Measurements from ENCODE around the gene NUP62.
"Not testable (repeated sequence)": the region's sequence is repeated elsewhere in the genome, so short reads cannot be mapped to it uniquely, and the experiment has no call there.

Gene NUP62, protein sequence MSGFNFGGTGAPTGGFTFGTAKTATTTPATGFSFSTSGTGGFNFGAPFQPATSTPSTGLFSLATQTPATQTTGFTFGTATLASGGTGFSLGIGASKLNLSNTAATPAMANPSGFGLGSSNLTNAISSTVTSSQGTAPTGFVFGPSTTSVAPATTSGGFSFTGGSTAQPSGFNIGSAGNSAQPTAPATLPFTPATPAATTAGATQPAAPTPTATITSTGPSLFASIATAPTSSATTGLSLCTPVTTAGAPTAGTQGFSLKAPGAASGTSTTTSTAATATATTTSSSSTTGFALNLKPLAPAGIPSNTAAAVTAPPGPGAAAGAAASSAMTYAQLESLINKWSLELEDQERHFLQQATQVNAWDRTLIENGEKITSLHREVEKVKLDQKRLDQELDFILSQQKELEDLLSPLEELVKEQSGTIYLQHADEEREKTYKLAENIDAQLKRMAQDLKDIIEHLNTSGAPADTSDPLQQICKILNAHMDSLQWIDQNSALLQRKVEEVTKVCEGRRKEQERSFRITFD

GRCh38 chr19:49929121-49929610 is at the start of gene NUP62, which contains the start of gene ATF5:
Gene NUP62 (minus strand): TSS chr19:49929504. CDS start chr19:49909807, 19,697 bp downstream.
Gene ATF5 (plus strand): TSS chr19:49929205. CDS start chr19:49930851, 1,646 bp downstream.
- DNase-seq (ENCODE audit: extremely low spot score, insufficient read length, low read depth), result peak; percentile 91
- no peak for FAIRE-seq

- DNase-seq (ENCODE audit: extremely low spot score, insufficient read length, low read depth), result no peak
- FAIRE-seq, result no peak
Measured at GRCh38 chr19:49978324-49978723, 49.0 kb upstream of the NUP62 start.

DNA sequence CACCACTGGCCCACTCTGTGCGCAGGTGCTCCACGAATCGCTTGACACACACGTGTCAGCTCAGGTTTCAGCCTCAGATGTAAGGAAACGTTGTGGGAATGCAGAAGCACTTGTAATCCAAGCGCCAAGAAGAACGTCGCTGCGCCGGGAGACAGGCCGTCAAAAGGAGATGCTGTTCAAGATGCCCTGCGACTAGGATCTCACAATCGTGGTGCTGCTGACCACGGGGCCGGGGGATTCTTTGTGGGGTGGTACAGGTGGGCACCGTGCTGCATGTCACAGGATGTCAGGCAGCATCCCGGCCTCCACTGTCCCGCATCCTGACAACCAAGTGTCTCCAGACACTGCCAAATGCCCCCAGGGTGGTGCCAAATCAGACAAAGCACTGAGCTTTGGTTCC is 48.6 kb upstream of the NUP62 start:
- FAIRE-seq (no peak), DNase-seq (ENCODE audit: extremely low spot score, insufficient read length, low read depth) (no peak)

GRCh38 chr19:49977076-49977475 is 47.8 kb upstream of the NUP62 start:
- DNase-seq (ENCODE audit: extremely low spot score, insufficient read length, low read depth), result no peak
- no peak for FAIRE-seq

- DNase-seq (ENCODE audit: extremely low spot score, insufficient read length, low read depth) (no peak), FAIRE-seq (no peak)
Measured at GRCh38 chr19:49976496-49976895, 47.2 kb upstream of the NUP62 start.

DNA sequence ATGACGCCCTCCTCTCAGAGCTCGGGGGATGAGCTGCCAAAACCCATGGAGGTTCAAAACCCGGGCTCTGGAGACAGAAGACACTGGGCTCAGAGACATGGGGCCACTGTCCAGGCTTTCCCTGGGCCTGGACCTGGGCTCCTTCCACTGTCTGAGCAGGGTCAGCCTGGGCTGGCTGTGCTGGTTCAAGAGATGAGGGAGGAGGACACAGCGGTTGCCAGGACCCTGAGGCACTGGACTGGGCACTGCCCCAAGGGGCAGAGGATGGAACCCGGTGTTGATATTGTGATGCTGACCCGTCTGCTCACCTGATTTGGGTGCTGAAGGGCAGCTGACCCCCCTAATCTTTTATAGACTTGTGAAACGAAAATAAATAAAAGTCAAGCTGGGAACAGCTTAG is 45.7 kb upstream of the NUP62 start:
- DNase-seq (ENCODE audit: extremely low spot score, insufficient read length, low read depth), result no peak
- FAIRE-seq, result no peak

- DNase-seq (ENCODE audit: extremely low spot score, insufficient read length, low read depth) (no peak), FAIRE-seq (no peak)
Measured at GRCh38 chr19:49973987-49974386, 44.7 kb upstream of the NUP62 start.

DNA sequence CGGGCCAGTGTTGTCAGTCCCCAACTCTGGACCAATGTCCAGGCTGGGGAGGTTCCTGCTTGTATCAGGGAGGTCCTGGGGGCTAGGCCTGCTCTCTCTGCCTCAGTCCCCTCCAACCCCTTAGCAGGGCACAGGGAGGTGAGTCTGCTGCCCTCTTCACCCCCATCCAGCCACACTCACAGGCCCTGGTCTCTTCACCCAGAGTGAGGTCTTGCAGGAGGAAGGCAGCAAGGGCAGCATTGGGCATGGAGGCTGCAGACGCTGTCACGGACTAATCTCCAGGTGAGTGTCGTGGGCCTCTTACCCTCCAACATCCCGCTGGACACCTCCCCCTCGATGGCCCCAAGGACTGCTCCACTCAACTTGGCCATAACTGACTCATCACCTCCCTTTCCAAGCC is 43.5 kb upstream of the NUP62 start:
- no peak for DNase-seq (ENCODE audit: extremely low spot score, insufficient read length, low read depth)
- no peak for FAIRE-seq

DNA sequence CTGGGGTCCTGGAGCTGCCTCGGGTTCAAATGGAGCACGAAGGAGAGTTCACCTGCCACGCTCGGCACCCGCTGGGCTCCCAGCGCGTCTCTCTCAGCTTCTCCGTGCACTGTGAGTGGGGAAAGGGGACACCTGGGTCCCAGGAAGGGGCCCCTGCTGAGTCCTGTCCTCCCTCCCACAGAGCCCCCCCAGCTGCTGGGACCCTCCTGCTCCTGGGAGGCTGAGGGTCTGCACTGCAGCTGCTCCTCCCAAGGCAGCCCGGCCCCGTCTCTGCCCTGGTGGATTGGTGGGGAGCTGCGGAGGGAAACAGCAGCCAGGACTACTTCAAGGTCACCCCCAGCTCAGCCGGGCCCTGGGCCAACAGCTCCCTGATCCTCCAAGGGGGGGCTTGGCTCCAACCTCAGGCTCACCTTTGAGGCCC is 42.7 kb upstream of the NUP62 start:
- DNase-seq (ENCODE audit: extremely low spot score, insufficient read length, low read depth), result no peak
- no peak for FAIRE-seq

DNA sequence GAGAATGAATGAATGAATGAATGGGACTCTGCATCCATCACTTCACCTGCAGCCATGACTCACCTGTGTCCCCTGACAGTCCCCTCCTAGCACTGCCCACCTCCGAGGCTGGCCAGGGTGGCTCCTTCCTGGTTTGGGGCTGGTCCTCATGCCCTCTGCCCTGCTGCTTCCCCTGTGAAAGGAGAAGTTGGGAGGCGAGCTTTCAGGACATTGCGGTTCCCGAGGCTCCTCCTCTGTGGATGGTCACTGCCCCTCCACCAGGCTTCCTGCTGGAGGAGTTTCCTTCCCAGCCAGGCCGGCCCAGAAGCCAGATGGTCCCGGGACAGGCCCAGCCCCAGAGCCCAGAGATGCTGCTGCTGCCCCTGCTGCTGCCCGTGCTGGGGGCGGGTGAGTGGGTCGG is 40.1 kb upstream of the NUP62 start:
- FAIRE-seq; DNase-seq (ENCODE audit: extremely low spot score, insufficient read length, low read depth): not testable (repeated sequence)

- DNase-seq (ENCODE audit: extremely low spot score, insufficient read length, low read depth), result no peak
- no peak for FAIRE-seq
Measured at GRCh38 chr19:49968279-49968922, 39.1 kb upstream of the NUP62 start.

GRCh38 chr19:49960980-49961379 is 31.7 kb upstream of the NUP62 start, which contains the start of gene SIGLEC11:
Gene SIGLEC11 (minus strand): TSS chr19:49961172. CDS start chr19:49961081, 91 bp downstream.
- FAIRE-seq, result not testable (repeated sequence)

GRCh38 chr19:49959892-49960291 is 30.6 kb upstream of the NUP62 start:
- not testable (repeated sequence) for FAIRE-seq; DNase-seq (ENCODE audit: extremely low spot score, insufficient read length, low read depth)

More at GRCh38 chr19:49960980-49961379, 31.7 kb upstream of the NUP62 start, which contains the start of gene SIGLEC11:
- DNase-seq (ENCODE audit: extremely low spot score, insufficient read length, low read depth), result not testable (repeated sequence)

DNA sequence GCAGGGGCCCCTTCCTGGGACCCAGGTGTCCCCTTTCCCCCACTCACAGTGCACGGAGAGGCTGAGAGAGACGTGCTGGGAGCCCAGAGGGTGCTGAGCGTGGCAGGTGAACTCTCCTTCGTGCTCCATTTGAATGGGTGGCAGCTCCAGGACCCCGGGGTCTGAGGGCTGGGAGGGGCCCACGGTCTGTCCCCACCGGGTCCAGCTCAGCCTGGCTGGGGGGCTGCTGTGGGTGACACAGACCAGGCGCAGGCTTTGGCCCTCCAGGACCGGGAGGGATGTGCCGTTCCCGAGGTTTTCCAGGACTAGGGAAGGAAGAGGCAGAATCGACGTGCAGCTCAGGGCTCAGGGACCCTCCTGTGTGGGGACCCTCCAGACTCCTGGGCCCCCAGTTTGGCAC is 29.3 kb upstream of the NUP62 start:
- not testable (repeated sequence) for DNase-seq (ENCODE audit: extremely low spot score, insufficient read length, low read depth)

DNA sequence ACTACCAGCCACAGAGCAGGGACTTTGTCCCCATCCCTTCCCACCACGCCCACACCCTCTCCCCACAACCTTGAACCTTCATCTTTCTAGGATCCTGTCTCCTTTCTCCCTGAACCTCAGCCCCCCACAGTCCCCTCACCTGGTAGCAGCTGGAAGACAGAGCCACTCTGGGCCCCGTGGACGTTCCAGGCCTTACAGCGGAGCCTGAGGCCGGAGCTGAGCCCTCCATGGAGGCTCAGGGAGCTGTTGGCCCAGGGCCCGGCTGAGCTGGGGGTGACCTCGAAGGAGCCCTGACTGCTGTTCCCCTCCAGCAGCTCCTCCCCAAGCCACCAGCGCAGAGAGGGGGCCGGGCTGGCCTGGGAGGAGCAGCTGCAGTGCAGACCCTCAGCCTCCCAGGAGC is 28.8 kb upstream of the NUP62 start:
- FAIRE-seq; DNase-seq (ENCODE audit: extremely low spot score, insufficient read length, low read depth): not testable (repeated sequence)

More for the DNA sequence above, 29.3 kb upstream of the NUP62 start:
- not testable (repeated sequence) for FAIRE-seq

- DNase-seq (ENCODE audit: extremely low spot score, insufficient read length, low read depth) (no peak), FAIRE-seq (no peak)
Measured at GRCh38 chr19:49957262-49957915, 28.1 kb upstream of the NUP62 start.

DNA sequence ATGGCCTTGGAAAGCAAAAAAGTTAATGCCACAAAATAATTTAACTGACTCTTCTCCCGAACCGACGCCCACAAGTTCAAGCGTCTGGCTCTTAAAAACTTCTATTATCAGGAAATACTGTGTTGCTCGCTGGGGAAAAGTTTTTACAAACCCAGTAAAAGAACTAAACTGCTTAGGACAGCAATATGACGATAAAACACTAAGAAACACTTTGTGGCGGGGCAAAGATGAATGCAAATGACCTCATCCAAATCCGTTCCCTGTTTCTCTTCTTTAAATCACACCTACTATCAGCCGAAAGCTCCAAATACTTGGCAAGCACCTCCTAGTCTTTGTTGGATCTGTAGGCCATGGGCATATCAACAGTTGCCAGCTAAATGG is 26.8 kb upstream of the NUP62 start:
- no peak for DNase-seq (ENCODE audit: extremely low spot score, insufficient read length, low read depth)
- FAIRE-seq, result no peak

- no peak for FAIRE-seq
- no peak for DNase-seq (ENCODE audit: extremely low spot score, insufficient read length, low read depth)
Measured at GRCh38 chr19:49954933-49955332, 25.6 kb upstream of the NUP62 start.

- no peak for FAIRE-seq
- no peak for DNase-seq (ENCODE audit: extremely low spot score, insufficient read length, low read depth)
Measured at GRCh38 chr19:49954092-49954829, 25.0 kb upstream of the NUP62 start.
